HEK293 (cell line): ENCODE measurements around the gene PACRG.

ENCODE experiments used
- CTCF ChIA-PET: fragments of 350-600 bp; formaldehyde crosslinking; extraction: SDS; loops from one replicate; lab custom pipeline; 2021; ENCODE audit warnings: antibody characterized with exemption; lab: Yijun Ruan, JAX
- POLR2A ChIA-PET: fragments of 300-600 bp; formaldehyde crosslinking; extraction: SDS; loops from one replicate; lab custom pipeline; 2020; ENCODE audit warnings: antibody characterized with exemption, inconsistent platforms; lab: Yijun Ruan, JAX
- H3K27ac ChIP-seq: fragments of 200-500 bp; sonication (Bioruptor generic); 2 replicates; pipeline ENCODE4 v1.5.1; 2014; ENCODE audit warnings: low read depth, low read length, control low read depth, inconsistent platforms; ENCODE audit errors: extremely low read depth
- H3K36me3 ChIP-seq, 2 experiments: fragments of 200-500 bp in 1 of 2; sonication (Bioruptor generic) in 1 of 2; 1 replicate in 1 of 2; 2 replicates in 1 of 2; pipeline ENCODE4 v1.5.1; 2014 to 2017; ENCODE audit warnings: inconsistent platforms in 2 of 2, low read length in 2 of 2; ENCODE audit not compliant: control insufficient read depth in 2 of 2, insufficient read depth in 1 of 2
- H3K4me1 ChIP-seq: fragments of 200-500 bp; sonication (Bioruptor generic); 2 replicates; pipeline ENCODE4 v1.5.1; 2014; ENCODE audit warnings: mild to moderate bottlenecking, low read length, inconsistent platforms; ENCODE audit not compliant: control insufficient read depth, insufficient read depth
- H3K4me3 ChIP-seq: 2 replicates; pipeline ENCODE4 v1.5.1; 2011; ENCODE audit warnings: low read depth, mild to moderate bottlenecking, control low read depth, low read length, moderate library complexity
- H3K9me3 ChIP-seq: fragments of 200-500 bp; sonication (Bioruptor generic); 2 replicates; pipeline ENCODE4 v1.5.1; 2014; ENCODE audit warnings: low read depth, low read length, inconsistent platforms; ENCODE audit not compliant: control insufficient read depth, insufficient read depth
- BCL11B ChIP-seq: fragments of 450-650 bp; formaldehyde crosslinking; IDR thresholded peaks from 2 replicates; pipeline ENCODE4 v1.5.1; 2016; ENCODE audit warnings: low read depth, missing biosample characterization, missing genetic modification characterization
- GLIS2 ChIP-seq: fragments of 450-650 bp; formaldehyde crosslinking; IDR thresholded peaks from 2 replicates; pipeline ENCODE4 v1.5.1; 2016; ENCODE audit warnings: missing biosample characterization, missing genetic modification characterization
- HOXA7 ChIP-seq: sonication (generic); formaldehyde crosslinking; IDR thresholded peaks from 2 replicates; pipeline ENCODE4 v1.8.1; 2022; ENCODE audit warnings: missing genetic modification reagents, borderline replicate concordance
- KLF8 ChIP-seq: fragments of 450-650 bp; formaldehyde crosslinking; IDR thresholded peaks from 2 replicates; pipeline ENCODE4 v1.5.1; 2016; ENCODE audit warnings: missing biosample characterization, missing genetic modification characterization
- OSR2 ChIP-seq: fragments of 450-650 bp; formaldehyde crosslinking; IDR thresholded peaks from 2 replicates; pipeline ENCODE4 v1.5.1; 2016; ENCODE audit warnings: missing biosample characterization, missing genetic modification characterization
- PRDM1 ChIP-seq: fragments of 450-650 bp; formaldehyde crosslinking; IDR thresholded peaks from 2 replicates; pipeline ENCODE4; 2016; ENCODE audit warnings: missing biosample characterization, missing genetic modification characterization
- RBAK ChIP-seq: fragments of 450-650 bp; formaldehyde crosslinking; IDR thresholded peaks from 2 replicates; pipeline ENCODE4 v1.5.1; 2016; ENCODE audit warnings: missing biosample characterization, missing genetic modification characterization
- SETDB1 ChIP-seq: IDR thresholded peaks from one replicate; pipeline ENCODE4 v1.6.1; 2017; ENCODE audit warnings: mild to moderate bottlenecking, low read length, moderate library complexity, mixed read lengths; ENCODE audit not compliant: insufficient read length
- SP3 ChIP-seq: fragments of 450-650 bp; formaldehyde crosslinking; IDR thresholded peaks from 2 replicates; pipeline ENCODE4 v1.5.1; 2016; ENCODE audit warnings: missing biosample characterization, missing genetic modification characterization
- TCF7L2 ChIP-seq: IDR thresholded peaks from 2 replicates; pipeline ENCODE4 v1.6.1; 2011; ENCODE audit warnings: low read depth, mild to moderate bottlenecking, inconsistent platforms, low read length, moderate library complexity, borderline replicate concordance
- TRIM28 ChIP-seq: IDR thresholded peaks from 2 replicates; pipeline ENCODE4 v1.6.1; 2011; ENCODE audit warnings: low read length, control low read depth, borderline replicate concordance
- WT1 ChIP-seq: fragments of 450-650 bp; formaldehyde crosslinking; IDR thresholded peaks from 2 replicates; pipeline ENCODE4 v1.5.1; 2016; ENCODE audit warnings: missing biosample characterization, missing genetic modification characterization
- ZBTB49 ChIP-seq: fragments of 450-650 bp; formaldehyde crosslinking; IDR thresholded peaks from 2 replicates; pipeline ENCODE4 v1.5.1; 2016; ENCODE audit warnings: missing biosample characterization, missing genetic modification characterization, low read depth
- ZNF140 ChIP-seq: fragments of 450-650 bp; formaldehyde crosslinking; IDR thresholded peaks from 2 replicates; pipeline ENCODE4 v1.5.1; 2016; ENCODE audit warnings: missing biosample characterization, missing genetic modification characterization
- ZNF555 ChIP-seq: fragments of 450-650 bp; formaldehyde crosslinking; conservative IDR thresholded peaks from 2 replicates; pipeline ENCODE4 v1.5.1; 2017; ENCODE audit warnings: missing biosample characterization, mild to moderate bottlenecking, missing genetic modification characterization, inconsistent platforms
- ZNF560 ChIP-seq: fragments of 450-650 bp; formaldehyde crosslinking; IDR thresholded peaks from 2 replicates; pipeline ENCODE4 v1.5.1; 2017; ENCODE audit warnings: missing biosample characterization, missing genetic modification characterization, borderline replicate concordance
- ZNF585B ChIP-seq: fragments of 450-650 bp; formaldehyde crosslinking; IDR thresholded peaks from 2 replicates; pipeline ENCODE4 v1.5.1; 2016; ENCODE audit warnings: missing biosample characterization, missing genetic modification characterization
- ZNF600 ChIP-seq: fragments of 450-650 bp; formaldehyde crosslinking; IDR thresholded peaks from 2 replicates; pipeline ENCODE4 v1.5.1; 2016; ENCODE audit warnings: missing biosample characterization, missing genetic modification characterization
- ZNF629 ChIP-seq: fragments of 450-650 bp; formaldehyde crosslinking; IDR thresholded peaks from 2 replicates; pipeline ENCODE4 v1.5.1; 2017; ENCODE audit warnings: missing biosample characterization, missing genetic modification characterization
- ZNF639 ChIP-seq: fragments of 450-650 bp; formaldehyde crosslinking; IDR thresholded peaks from 2 replicates; pipeline ENCODE4 v1.5.1; 2016; ENCODE audit warnings: missing biosample characterization, missing genetic modification characterization
- ZNF658 ChIP-seq: fragments of 450-650 bp; formaldehyde crosslinking; IDR thresholded peaks from 2 replicates; pipeline ENCODE4; 2016; ENCODE audit warnings: missing biosample characterization, missing genetic modification characterization
- ZNF664 ChIP-seq: fragments of 450-650 bp; formaldehyde crosslinking; IDR thresholded peaks from 2 replicates; pipeline ENCODE4 v1.5.1; 2016; ENCODE audit warnings: missing biosample characterization, missing genetic modification characterization
- ZNF677 ChIP-seq: fragments of 450-650 bp; IDR thresholded peaks from 2 replicates; pipeline ENCODE4 v1.5.0; 2018; ENCODE audit warnings: missing biosample characterization, mild to moderate bottlenecking, missing genetic modification characterization, moderate library complexity
- ZNF704 ChIP-seq: fragments of 450-650 bp; formaldehyde crosslinking; IDR thresholded peaks from 2 replicates; pipeline ENCODE4 v1.5.1; 2016; ENCODE audit warnings: missing biosample characterization, missing genetic modification characterization
- ZNF747 ChIP-seq: fragments of 450-650 bp; formaldehyde crosslinking; IDR thresholded peaks from 2 replicates; pipeline ENCODE4 v1.5.1; 2016; ENCODE audit warnings: missing biosample characterization, missing genetic modification characterization
- TF ChIP-seq, protein P1 (sequence below): fragments of 450-650 bp; formaldehyde crosslinking; optimal IDR thresholded peaks from 2 replicates; pipeline ENCODE3; 2016; ENCODE audit warnings: missing biosample characterization, mild to moderate bottlenecking, missing genetic modification characterization
- TF ChIP-seq, protein P2 (sequence below): fragments of 450-650 bp; IDR thresholded peaks from 2 replicates; pipeline ENCODE4 v1.5.1; 2018; ENCODE audit warnings: missing biosample characterization, mild to moderate bottlenecking, missing genetic modification characterization
- TF ChIP-seq, protein P3 (sequence below): fragments of 450-650 bp; formaldehyde crosslinking; IDR thresholded peaks from 2 replicates; pipeline ENCODE4 v1.5.1; 2016; ENCODE audit warnings: missing biosample characterization, missing genetic modification characterization, borderline replicate concordance

The PACRG gene

GRCh38 chr6:162934844-162935243 is 207.1 kb downstream of the PACRG start (continued):
- TF ChIP-seq ZNF704 (tag by site-specific recombination) (no peak), OSR2 (tag by site-specific recombination) (no peak), HOXA7 (CRISPR knock-in tag) (no peak), ZNF664 (no peak), WT1 (no peak), ZNF747 (tag by site-specific recombination) (no peak), PRDM1 (tag by site-specific recombination) (no peak), TCF7L2 (no peak), TRIM28 (peak; percentile 83; the same call in 1 of the 2 replicates), ZNF555 (tag by site-specific recombination) (no peak), ZNF560 (tag by site-specific recombination) (no peak), BCL11B (no peak)
- TF ChIP-seq, protein P1, sequence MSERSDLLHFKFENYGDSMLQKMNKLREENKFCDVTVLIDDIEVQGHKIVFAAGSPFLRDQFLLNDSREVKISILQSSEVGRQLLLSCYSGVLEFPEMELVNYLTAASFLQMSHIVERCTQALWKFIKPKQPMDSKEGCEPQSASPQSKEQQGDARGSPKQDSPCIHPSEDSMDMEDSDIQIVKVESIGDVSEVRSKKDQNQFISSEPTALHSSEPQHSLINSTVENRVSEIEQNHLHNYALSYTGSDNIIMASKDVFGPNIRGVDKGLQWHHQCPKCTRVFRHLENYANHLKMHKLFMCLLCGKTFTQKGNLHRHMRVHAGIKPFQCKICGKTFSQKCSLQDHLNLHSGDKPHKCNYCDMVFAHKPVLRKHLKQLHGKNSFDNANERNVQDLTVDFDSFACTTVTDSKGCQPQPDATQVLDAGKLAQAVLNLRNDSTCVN (tag by site-specific recombination): no peak

DNA sequence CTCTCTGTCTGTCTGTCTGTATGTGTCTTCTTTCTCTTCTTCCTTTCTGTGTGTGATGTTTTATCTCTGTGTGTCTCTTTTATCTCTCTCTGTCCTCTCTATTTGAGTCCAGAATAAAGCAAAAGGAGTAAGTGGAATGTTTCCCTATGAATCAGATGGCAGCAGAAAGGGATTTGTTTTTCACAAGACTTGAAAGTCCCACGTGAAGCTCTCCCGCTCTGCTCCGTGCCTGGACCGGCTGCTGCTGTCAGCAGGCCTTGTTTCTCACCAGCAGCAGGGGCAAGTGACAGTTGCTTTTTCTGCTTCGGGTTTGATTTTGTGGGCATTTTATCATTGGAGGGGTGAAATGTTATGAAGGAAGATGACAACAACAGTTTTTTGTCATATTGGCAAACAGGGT is 212.7 kb downstream of the PACRG start:
- CTCF ChIA-PET: no interaction called here
- Histone ChIP-seq H3K4me1 (no peaks in the 10 kb centered on the region), H3K36me3 (no peaks in the 10 kb centered on the region), H3K9me3 (no peaks in the 10 kb centered on the region), H3K27ac (no peak overlapping the region), H3K4me3 (no peak overlapping the region)
- POLR2A ChIA-PET: no interaction called here
- TF ChIP-seq RBAK (tag by site-specific recombination) (no peak), ZNF658 (tag by site-specific recombination) (no peak), SP3 (no peak), KLF8 (tag by site-specific recombination) (no peak), ZNF629 (tag by site-specific recombination) (no peak), SETDB1 (no peak), ZNF639 (tag by site-specific recombination) (no peak), ZNF140 (tag by site-specific recombination) (no peak), ZNF664 (no peak), ZNF585B (tag by site-specific recombination) (no peak), ZNF677 (no peak), GLIS2 (no peak), ZBTB49 (tag by site-specific recombination) (no peak), ZNF600 (tag by site-specific recombination) (no peak)
- TF ChIP-seq, protein P2, sequence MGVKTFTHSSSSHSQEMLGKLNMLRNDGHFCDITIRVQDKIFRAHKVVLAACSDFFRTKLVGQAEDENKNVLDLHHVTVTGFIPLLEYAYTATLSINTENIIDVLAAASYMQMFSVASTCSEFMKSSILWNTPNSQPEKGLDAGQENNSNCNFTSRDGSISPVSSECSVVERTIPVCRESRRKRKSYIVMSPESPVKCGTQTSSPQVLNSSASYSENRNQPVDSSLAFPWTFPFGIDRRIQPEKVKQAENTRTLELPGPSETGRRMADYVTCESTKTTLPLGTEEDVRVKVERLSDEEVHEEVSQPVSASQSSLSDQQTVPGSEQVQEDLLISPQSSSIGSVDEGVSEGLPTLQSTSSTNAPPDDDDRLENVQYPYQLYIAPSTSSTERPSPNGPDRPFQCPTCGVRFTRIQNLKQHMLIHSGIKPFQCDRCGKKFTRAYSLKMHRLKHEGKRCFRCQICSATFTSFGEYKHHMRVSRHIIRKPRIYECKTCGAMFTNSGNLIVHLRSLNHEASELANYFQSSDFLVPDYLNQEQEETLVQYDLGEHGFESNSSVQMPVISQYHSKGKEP: no peak
- TF ChIP-seq, protein P3, sequence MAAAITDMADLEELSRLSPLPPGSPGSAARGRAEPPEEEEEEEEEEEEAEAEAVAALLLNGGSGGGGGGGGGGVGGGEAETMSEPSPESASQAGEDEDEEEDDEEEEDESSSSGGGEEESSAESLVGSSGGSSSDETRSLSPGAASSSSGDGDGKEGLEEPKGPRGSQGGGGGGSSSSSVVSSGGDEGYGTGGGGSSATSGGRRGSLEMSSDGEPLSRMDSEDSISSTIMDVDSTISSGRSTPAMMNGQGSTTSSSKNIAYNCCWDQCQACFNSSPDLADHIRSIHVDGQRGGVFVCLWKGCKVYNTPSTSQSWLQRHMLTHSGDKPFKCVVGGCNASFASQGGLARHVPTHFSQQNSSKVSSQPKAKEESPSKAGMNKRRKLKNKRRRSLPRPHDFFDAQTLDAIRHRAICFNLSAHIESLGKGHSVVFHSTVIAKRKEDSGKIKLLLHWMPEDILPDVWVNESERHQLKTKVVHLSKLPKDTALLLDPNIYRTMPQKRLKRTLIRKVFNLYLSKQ (tag by site-specific recombination): no peak
